NCI-H69 (cell line): Measurements from ENCODE around the gene GPRC5B.

Experiments
- DNase-seq: peaks from one replicate; lab custom pipeline; 2025; lab: John Stamatoyannopoulos, UW

The GPRC5B gene

DNA sequence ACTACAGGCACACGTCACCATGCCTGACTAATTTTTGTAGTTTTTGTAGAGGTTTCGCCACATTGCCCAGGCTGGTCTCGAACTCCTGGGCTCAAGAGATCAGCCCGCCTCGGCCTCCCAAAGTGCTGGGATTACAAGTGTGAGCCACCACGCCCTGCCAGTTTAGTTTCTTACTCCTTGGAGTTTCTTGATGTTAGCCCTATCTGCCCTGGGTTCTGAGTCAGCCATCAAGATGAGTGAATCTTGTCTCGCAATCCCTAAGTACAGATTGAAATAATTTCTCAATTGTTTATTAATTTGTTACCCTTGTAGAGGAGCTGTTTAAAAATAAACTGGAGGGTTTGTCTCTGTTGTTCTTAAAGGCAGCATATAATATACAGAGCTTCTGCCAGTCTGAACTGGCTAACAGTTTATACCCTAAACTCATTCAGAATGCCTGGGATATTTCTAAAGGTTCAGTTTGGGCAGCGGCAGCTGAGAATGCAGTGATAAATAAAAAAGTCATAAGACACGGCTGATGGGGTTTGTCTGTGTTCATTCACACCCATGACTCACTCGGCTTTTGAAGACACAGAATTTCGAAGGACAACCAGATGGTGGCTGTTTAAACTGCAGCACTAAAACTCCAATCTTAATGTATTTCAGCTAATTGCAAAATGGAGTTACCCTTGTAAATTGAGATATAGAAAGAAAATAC lies 39.6 kb downstream of the GPRC5B start:
- peak; percentile 73 for DNase-seq

DNA sequence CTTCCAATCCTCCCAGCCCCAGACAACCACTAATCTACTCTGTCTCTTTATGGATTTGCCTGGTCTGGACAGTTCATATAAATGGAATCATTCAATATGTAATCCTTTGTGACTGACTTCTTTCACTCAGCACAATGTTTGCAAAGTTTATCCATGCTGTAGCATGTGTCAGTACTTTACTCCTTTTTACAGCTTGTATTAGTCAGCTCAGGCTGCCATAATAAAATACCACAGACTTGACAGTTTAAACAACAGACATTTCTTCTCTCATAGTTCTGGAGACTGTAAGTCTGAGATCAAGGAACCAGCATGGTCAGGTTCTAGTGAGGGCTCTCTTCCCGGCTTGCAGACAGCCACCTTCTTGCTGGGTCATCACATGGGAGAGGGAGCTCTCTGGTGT lies 41.3 kb downstream of the GPRC5B start:
- DNase-seq, result peak; percentile 24

DNA sequence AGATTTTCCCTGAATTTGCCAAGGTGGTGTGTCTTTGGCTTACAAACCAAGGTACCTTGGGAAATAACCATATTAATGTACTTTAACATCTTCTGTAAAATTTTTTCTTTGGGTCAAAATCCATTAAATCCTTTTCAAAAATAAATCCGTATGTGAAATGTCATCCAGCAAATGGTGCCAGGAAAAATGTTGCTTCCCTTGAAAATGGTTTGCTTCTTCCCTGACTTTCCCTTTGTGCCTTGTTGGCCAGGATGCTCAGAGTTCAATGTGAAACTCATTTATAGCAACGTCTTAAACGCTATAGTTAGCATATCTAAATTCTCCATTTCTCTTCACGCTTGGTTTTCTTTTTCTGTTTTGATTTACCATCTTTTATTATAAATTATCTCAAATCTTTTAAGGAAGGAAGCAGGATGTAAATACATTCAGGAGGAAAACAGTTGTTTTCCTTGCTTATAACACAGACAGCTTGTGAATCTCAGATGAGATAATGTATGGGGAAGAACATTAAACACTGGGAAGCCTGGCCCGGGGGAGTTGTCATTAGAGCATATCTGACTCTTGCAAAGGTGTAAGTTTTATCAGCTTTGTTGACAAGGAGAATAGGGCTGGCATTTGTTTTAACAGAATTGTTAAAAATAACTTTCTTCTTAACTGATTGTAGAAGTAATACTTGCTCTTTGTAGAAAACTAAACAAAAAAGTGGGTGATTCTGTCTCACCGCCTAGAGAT lies 42.1 kb downstream of the GPRC5B start:
- peak; percentile 59 for DNase-seq

GRCh38 chr16:19841184-19841583 lies 43.5 kb downstream of the GPRC5B start:
- DNase-seq, result peak; percentile 50

DNA sequence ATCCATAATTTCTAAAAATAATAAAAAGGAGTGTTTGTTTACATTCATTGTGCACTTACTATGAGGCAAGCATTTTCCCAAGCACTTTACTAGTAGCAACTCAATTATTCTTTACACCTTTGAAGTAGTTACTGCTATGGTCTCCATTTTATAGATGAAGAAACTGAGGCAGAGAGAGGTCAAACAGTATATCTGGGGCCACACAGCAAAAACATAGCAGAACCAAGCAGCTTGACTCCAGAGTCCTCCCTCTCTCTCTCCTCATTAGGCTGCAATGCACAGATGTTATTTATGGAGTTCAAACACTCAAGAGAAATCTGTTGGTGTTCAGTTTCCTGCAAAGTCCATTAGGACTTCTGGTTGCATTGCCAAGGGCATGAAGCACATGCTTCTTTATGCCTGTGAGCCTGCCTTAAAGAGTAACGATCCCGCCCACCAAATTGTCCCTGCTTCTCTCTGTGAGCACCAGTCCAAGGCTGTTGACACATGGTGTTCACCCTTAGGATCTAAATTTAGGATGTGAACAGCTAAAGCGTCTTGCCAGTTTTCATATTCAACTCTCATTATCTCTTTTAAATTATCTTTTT lies 44.0 kb downstream of the GPRC5B start:
- DNase-seq, result peak; percentile 98

DNA sequence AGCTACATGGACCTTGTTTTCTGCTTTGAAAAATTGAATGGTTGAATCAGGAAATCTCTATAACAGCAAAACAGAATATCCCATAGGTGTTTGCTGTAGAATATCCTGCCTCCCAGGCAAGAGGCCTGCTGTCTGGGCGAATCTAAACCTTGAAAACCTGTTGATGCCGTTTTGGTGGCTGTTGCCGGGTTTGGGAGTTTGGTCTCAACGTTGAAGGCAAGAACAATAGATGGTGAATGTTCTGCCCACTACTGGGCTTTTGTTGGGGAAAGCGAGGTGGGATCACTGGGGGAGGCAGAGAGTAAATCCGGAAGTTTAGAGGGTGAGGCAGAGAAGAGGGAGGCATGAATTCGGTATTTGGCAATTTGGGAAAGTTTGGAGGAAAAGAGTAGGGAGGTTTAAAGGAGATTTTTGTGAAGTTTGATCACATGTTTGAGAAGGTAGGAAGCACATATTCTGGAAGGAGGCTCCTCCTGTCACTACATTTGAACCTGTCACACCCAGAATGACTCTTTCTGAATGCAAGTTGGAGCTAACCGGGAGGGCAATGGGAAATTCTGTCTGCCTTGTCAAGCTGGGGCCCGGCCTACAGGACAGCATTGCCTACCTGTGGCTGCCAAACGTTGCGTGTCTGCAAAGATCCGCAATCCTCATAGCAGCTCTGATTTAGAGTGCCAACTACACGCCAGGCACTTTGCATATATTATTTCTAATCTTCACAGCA lies 46.5 kb downstream of the GPRC5B start:
- no peak for DNase-seq

- no peak for DNase-seq
Measured at GRCh38 chr16:19837331-19837980, 47.2 kb downstream of the GPRC5B start.

GRCh38 chr16:19835968-19836421 lies 48.7 kb downstream of the GPRC5B start:
- DNase-seq, result no peak

DNA sequence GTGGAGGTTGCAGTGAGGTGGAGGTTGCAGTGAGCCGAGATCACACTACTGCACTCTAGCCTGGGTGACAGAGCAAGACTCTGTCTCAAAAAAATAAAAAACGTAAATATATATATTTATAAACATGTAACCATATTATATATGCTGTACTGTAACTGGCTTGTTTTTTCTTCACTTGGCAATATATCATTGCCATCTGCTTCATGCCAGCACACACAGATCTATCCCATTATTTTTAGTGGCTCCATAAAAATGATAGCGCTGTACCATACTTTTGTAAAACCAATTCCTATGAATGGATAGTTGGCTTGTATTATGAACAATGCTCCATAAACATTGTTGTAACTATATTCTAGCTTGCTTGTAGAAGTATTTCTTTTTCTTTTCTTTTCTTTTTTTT lies 49.5 kb downstream of the GPRC5B start:
- no peak for DNase-seq

GRCh38 chr16:19833581-19833980 lies 51.1 kb downstream of the GPRC5B start:
- DNase-seq, result no peak

- no peak for DNase-seq
Measured at GRCh38 chr16:19833176-19833575, 51.5 kb downstream of the GPRC5B start.

DNA sequence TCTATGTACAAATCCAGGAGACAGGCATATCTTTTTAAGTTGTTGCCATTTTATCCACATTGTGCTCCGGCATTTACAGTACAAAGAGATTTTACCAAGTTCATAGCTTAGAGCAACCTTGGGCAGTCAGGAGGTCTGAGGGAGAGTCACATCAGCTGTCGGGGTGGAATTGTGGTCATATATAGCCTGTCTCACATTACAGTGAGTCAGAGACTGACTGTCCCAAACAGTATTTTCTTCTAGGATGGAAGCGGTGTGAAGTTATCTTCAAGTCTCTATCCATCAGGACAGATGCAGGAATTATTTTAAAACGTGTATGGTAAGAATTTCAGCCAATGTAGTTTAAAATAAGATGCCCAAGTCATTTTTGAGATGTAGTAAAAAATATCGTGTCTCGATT lies 53.0 kb downstream of the GPRC5B start:
- DNase-seq, result no peak

DNA sequence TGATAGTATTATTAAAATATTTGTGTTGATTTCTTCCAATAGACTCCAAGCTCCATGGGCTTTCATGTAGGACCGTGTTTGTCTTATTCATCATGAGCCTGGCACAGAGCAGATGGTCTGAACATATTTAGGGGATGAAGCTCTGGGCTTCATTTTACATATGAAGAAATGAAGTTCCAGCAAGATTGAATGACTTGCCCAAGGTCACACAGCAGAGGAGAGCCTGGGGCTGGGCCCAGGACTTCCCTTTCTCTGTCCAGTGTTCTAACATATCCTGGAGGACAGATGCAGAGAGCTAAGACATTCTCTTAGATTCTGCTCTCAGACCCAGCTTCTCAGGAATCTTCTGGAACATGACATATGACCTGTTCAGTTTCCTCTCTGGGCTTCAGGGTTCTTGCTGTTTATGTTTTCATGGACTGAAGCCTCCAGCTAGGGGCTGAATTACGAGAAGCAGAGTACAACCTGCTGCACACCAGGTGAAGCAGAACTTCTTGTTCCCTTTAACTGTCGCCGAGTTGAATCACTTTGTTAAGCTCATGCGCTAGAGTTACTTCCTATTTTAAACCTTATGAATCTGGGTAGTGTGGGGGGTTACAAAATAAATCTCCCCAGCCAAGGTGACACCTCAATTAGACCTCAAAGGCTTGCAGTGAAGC lies 53.6 kb downstream of the GPRC5B start:
- DNase-seq, result no peak

DNA sequence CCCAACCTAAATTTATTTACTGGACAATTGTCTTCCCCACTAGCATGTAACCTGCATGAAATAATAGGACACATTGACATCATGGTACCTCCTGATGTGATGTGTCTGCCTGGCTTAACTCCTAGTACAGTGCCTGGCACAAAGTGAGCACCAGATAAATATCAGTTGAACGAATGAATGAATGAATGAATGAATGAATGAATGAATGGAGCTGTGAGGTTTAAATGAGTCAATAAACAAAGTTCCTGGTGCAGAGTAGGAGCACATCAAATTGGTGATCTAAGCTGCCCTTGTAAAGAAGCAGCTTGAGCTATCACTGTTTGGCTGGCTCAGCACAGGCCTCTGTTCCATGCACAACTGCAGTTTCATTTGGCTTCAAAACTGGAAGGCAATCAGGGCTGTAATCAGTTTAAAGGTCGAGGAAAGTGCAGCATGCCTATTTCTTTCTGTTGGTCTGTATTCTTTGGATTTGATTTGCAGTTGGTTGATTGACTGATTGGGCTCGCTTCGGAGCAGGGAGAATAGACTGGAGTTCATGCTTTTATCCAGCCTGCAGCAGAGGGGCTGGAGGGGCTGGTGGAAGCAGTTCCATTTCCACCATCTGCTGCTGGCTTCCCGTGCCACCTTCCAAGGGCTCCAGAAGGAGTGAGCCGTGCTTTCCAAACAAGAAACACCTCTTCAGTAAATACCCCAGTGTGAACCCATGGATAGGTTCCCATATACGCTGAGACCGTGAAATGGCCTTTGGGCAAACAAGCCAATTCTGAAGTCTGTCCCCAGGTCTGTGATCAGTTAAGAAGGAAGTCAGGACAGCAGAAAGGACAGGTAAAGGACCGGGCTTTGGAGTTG lies 54.6 kb downstream of the GPRC5B start:
- DNase-seq, result peak; percentile 45

- no peak for DNase-seq
Measured at GRCh38 chr16:19824216-19824615, 60.4 kb downstream of the GPRC5B start.

DNA sequence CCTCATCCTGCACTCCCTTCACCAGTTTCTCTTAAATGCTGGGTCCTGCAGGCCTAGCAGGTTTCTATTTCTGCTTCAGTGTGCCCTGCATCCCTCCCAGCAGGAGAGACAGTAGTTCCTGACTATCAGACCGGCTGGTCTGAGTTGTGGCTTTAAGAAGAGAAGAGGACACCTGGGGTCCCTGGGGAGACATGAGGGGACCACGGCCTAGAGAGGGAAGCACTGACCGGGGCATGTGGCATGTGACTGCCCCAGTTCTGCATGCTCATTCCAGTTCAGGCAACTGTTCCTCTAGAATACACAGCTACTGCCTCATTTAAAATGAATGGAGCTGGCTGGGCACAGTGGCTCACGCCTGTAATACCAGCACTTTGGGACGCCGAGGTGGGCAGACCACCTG lies 61.3 kb downstream of the GPRC5B start:
- DNase-seq, result no peak

DNA sequence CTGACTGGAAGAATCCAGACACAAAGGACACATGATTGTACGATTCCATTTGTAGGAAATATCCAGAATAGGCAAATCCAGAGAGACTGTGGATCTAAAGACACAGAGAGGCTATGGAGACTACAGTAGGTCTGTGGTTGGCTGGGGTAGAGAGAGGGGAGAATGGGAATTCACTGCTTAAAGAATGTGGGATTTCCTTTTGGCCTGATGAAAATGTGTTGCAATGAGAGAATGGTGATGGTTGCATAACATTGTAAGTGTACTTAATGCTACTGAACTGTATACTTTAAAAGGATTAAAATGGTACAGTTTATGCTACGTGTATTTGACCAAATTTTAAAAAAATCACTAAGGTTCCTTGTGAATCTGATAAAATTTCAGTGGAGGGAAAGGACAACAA lies 62.1 kb downstream of the GPRC5B start:
- DNase-seq, result no peak

GRCh38 chr16:19817875-19818274 lies 66.8 kb downstream of the GPRC5B start:
- no peak for DNase-seq

- no peak for DNase-seq
Measured at GRCh38 chr16:19817122-19817521, 67.5 kb downstream of the GPRC5B start.

DNA sequence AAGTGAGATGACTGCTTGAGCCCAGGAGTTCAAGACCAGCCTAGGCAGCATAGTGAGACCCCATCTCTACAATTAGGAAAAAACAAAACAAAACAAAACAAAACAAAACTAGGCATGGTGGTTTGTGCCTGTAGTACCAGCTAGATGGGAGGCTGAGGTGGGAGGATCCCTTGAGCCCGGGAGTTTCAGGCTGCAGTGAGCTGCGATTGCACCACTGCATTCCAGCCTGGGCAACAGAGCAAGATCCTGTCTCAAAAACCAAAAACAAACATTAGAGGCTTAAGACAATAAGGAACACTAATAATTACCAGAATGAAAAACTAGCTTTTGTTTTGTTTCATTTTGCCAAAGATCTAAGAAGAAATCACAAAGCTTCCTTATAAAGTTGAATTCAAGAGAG lies 69.2 kb downstream of the GPRC5B start:
- no peak for DNase-seq

DNA sequence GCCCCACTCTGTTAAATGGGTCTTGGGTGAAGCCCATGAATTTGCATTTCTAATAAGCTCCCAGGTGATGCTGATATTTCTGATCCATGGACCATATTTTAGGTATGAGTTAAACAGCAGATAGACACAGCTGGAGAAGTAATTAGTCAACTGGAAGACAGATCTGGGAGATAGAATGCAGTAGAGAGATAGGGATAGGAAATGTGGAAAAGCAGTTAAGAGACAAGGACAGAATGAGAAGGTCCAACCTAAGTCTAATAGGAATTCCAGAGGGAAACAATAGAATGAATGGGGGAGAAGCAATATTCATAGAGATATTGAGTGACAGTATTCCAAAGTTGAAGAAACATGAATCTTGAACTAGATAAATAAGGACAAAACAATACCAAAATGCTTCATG lies 71.7 kb downstream of the GPRC5B start:
- no peak for DNase-seq
